CD4-positive, alpha-beta T cell treated with Interleukin-1 beta for 1 hour (primary cell): ENCODE results near the gene CEACAM4.

ENCODE experiments used
- DNase-seq, 2 donors: peaks; one replicate each; pipeline ENCODE4 v3.0.0-alpha.2; 2020 to 2022

Gene CEACAM4

GRCh38 chr19:41616792-41617621, 9.9 kb downstream of the CEACAM4 start:
- no peak for DNase-seq

GRCh38 chr19:41615207-41615606, 11.7 kb downstream of the CEACAM4 start:
- no peak for DNase-seq

GRCh38 chr19:41612483-41612882, 14.4 kb downstream of the CEACAM4 start:
- peak in 1 of 2 donors; percentile 13 for DNase-seq

GRCh38 chr19:41610789-41611188, 16.1 kb downstream of the CEACAM4 start:
- DNase-seq = no peak

GRCh38 chr19:41607668-41608067, 19.2 kb downstream of the CEACAM4 start:
- DNase-seq = no peak

- DNase-seq = no peak
These were observed 20.5 kb downstream of the CEACAM4 start for GRCh38 chr19:41606215-41606837.

GRCh38 chr19:41604831-41605230, 22.0 kb downstream of the CEACAM4 start:
- no peak for DNase-seq

GRCh38 chr19:41601771-41602170, 25.1 kb downstream of the CEACAM4 start:
- no peak for DNase-seq

GRCh38 chr19:41599175-41599966, 27.5 kb downstream of the CEACAM4 start:
- DNase-seq = no peak

- DNase-seq = peak; percentile 77 to 82
These were observed 29.3 kb downstream of the CEACAM4 start for GRCh38 chr19:41597600-41598041.

- DNase-seq = no peak
These were observed 31.0 kb downstream of the CEACAM4 start for GRCh38 chr19:41595890-41596280.

GRCh38 chr19:41595258-41595889, 31.5 kb downstream of the CEACAM4 start:
- peak; percentile 74 to 82 for DNase-seq

- DNase-seq = no peak
These were observed 34.8 kb downstream of the CEACAM4 start for GRCh38 chr19:41591951-41592562.

GRCh38 chr19:41590936-41591335, 35.9 kb downstream of the CEACAM4 start:
- no peak for DNase-seq

GRCh38 chr19:41589371-41589770, 37.5 kb downstream of the CEACAM4 start:
- DNase-seq = no peak

- DNase-seq = no peak
These were observed 38.2 kb downstream of the CEACAM4 start for GRCh38 chr19:41588497-41589209.

- no peak for DNase-seq
These were observed 39.0 kb downstream of the CEACAM4 start for GRCh38 chr19:41587838-41588210.

- no peak for DNase-seq
These were observed 39.6 kb downstream of the CEACAM4 start for GRCh38 chr19:41587101-41587837.

- DNase-seq = no peak
These were observed 40.8 kb downstream of the CEACAM4 start for GRCh38 chr19:41586064-41586463.

- no peak for DNase-seq
These were observed 41.9 kb downstream of the CEACAM4 start for GRCh38 chr19:41584931-41585330.

- no peak for DNase-seq
These were observed 42.5 kb downstream of the CEACAM4 start for GRCh38 chr19:41584260-41584810.
